Adrenal gland (tissue), 12 donors: Measurements from ENCODE around the gene PAQR6. TPM values are rescaled to one million over a fixed set of nuclear protein-coding genes. Genes with fewer than 3 reads are reported as not detected.

Experiments
- DNase-seq, 7 donors: peaks; one replicate each; pipeline ENCODE4 v3.0.0-alpha.2; 2019 to 2020
- H3K27ac ChIP-seq, 5 donors: fragments of 200-600 bp; sonication (generic) in 4 of 5; 1 replicate in 3 of 5; 2 replicates in 2 of 5; pipeline versions ENCODE4 v1.5.1 to v1.8.0; 2016 to 2020; ENCODE audit warnings: mild to moderate bottlenecking in 1 of 5
- H3K27me3 ChIP-seq: fragments of 200-600 bp; 2 replicates; pipeline ENCODE4 v1.8.0; 2021
- H3K36me3 ChIP-seq, 2 donors: fragments of 200-600 bp; replicated peaks in 1 of 2; 1 replicate in 1 of 2; 2 replicates in 1 of 2; pipeline versions ENCODE4 v1.5.1 to v1.8.0; 2018 to 2022
- H3K4me1 ChIP-seq, 2 donors: fragments of 200-600 bp; replicated peaks in 1 of 2; 1 replicate in 1 of 2; 2 replicates in 1 of 2; pipeline versions ENCODE4 v1.5.1 to v1.8.0; 2018 to 2021
- H3K4me3 ChIP-seq, 4 donors: fragments of 200-600 bp; sonication (generic) in 3 of 4; one replicate each; pipeline ENCODE4 v1.5.1; 2016 to 2018
- H3K9me3 ChIP-seq, 3 donors: fragments of 200-600 bp; sonication (generic) in 1 of 3; replicated peaks in 1 of 3; 1 replicate in 2 of 3; 2 replicates in 1 of 3; pipeline versions ENCODE4 v1.5.1 to v1.8.0; 2016 to 2021
- CTCF ChIP-seq, 6 experiments: fragments of 450-650 bp in 4 of 6; fragments of 200-600 bp in 2 of 6; sonication (generic) in 1 of 6; IDR thresholded peaks; 1 replicate in 5 of 6; 2 replicates in 1 of 6; pipeline versions ENCODE4 v1.5.1 to v1.8.0; 2016 to 2021; ENCODE audit warnings: antibody characterized with exemption in 6 of 6, mild to moderate bottlenecking in 2 of 6, moderate library complexity in 1 of 6
- POLR2A ChIP-seq, 2 donors: fragments of 450-650 bp; IDR thresholded peaks; one replicate each; pipeline ENCODE4 v1.6.1; 2017; ENCODE audit warnings: antibody characterized with exemption in 2 of 2, mild to moderate bottlenecking in 2 of 2, moderate library complexity in 1 of 2
- WGBS, 4 donors: extraction: QIAGEN DNeasy Blood & Tissue Kit in 2 of 4; methylation state at CpG; one replicate each; pipeline versions ENCODE4 v1.1.5 to v1.1.7; 2013 to 2017; 5-methylcytosine and 5-hydroxymethylcytosine counted together
- intact Hi-C, 2 donors: fragments of 100-400 bp; cut with DNase I; formaldehyde crosslinking; loops; one replicate each; pipeline versions ENCODE4 v1.14.1 to v1.15.0; 2022 to 2023
- polyA plus RNA-seq, 3 donors: library from polyadenylated mRNA; stranded (reverse); fragments of 200-250 nt in 2 of 3; fragments of 350-450 nt in 1 of 3; fragmentation: Illumina TruSeq in 1 of 3; extraction: RNeasy Lipid Tissue Mini Kit (QIAGEN cat#74804) in 1 of 3; gene quantifications; one replicate each; pipeline ENCODE4 v1.2.3, GENCODE V29; 2013 to 2014
- total RNA-seq, 9 donors: library from RNA; depleted of rRNA in 4 of 9; stranded (reverse); fragments of >200 nt in 4 of 9; fragments of 120-200 nt in 1 of 9; fragmentation: NEBNext Ultra II Directional in 1 of 9; extraction: Animal tissue kit (Norgen Biotek cat#: 25700) in 1 of 9; gene quantifications; one replicate each; pipeline versions ENCODE4 v1.1.0 to v1.2.4, GENCODE V29; 2013 to 2023
- donor health status: healthy with polysubstance abuse.
- donor health status: Bipolar disorder and iron deficiency.
- donor health status: DM: yes; HTN: yes; CAD: no.
- donor health status: DM: no; HTN: no; CAD: no.
- donor health status: DM: no; HTN: no; CAD: no.
- donor health status: DM: yes; HTN: yes; CAD: no.

The PAQR6 gene
- total and polyA plus RNA-seq, 12 donors, result 0.53 to 13.8 (median 1.3) TPM; not detected in 2

DNA sequence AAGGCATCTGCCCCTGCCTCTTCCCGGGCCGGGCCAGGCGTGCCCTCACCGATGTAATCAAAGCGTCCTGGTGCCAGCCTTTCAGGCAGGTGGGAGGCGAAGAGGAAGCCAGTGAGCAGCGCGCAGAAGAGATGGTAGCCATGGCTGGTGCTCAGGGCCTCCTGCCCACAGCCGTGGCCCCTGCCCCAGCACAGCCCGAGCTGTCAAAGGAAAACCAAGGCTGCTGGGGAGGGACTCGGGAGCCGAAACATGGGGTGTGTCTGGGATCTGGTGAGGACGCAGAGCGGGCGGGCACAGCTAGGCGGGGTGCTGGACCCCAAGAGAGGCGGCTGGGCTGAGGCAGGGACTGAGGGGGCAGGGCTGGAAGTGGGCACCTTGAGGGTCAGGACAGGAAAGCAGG is 3.1 kb downstream of the PAQR6 start:
- no peak for DNase-seq
- Histone ChIP-seq H3K27ac (no peak overlapping the region), H3K27me3 (no peaks in the 10 kb centered on the region), H3K9me3 (no peaks in the 10 kb centered on the region), H3K36me3 (peaks cover 0 to 12% of the 10 kb centered on the region in 2 donors), H3K4me3 (no peak overlapping the region), H3K4me1 (peaks cover 0 to 12% of the 10 kb centered on the region in 2 donors)
- TF ChIP-seq CTCF (IDR thresholded peaks at IDR 0.05) (no peak), POLR2A (IDR thresholded peaks at IDR 0.05) (no peak)
- intact Hi-C loops, result no loop called here
- 80 to 90% (median 86%) methylated on average over 16 to 17 of the region's 17 CpGs for WGBS, 4 donors

GRCh38 chr1:156244126-156244525 is 3.7 kb downstream of the PAQR6 start:
- Histone ChIP-seq H3K36me3 (peaks cover 0 to 13% of the 10 kb centered on the region in 2 donors), H3K27me3 (no peaks in the 10 kb centered on the region), H3K4me1 (peaks cover 0 to 12% of the 10 kb centered on the region in 2 donors), H3K27ac (no peak overlapping the region), H3K4me3 (no peak overlapping the region), H3K9me3 (no peaks in the 10 kb centered on the region)
- no peak for TF ChIP-seq POLR2A (IDR thresholded peaks at IDR 0.05)
- no peak for TF ChIP-seq CTCF (IDR thresholded peaks at IDR 0.05)
- intact Hi-C loops, result no loop called here
- WGBS, 4 donors, result 75 to 100% (median 83%) methylated on average over 1 to 2 of the region's 2 CpGs; no CpG with 5 or more reads in 1 of the 4 donors
- DNase-seq, result no peak

DNA sequence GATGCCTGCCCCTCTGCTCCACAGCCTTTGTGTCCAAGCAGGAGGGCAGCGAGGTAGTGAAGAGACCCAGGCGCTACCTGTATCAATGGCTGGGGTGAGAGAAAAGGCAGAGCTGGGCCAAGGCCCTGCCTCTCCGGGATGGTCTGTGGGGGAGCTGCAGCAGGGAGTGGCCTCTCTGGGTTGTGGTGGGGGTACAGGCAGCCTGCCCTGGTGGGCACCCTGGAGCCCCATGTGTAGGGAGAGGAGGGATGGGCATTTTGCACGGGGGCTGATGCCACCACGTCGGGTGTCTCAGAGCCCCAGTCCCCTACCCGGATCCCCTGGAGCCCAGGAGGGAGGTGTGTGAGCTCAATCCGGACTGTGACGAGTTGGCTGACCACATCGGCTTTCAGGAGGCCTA is 5.1 kb downstream of the PAQR6 start:
- 77 to 100% (median 86%) methylated on average over 2 to 10 of the region's 10 CpGs for WGBS, 4 donors
- no peak for DNase-seq
- intact Hi-C loops, result no loop called here
- Histone ChIP-seq H3K4me3 (no peak overlapping the region), H3K9me3 (no peaks in the 10 kb centered on the region), H3K27me3 (no peaks in the 10 kb centered on the region), H3K4me1 (peaks cover 0 to 12% of the 10 kb centered on the region in 2 donors), H3K36me3 (peaks cover 0 to 26% of the 10 kb centered on the region in 2 donors), H3K27ac (no peak overlapping the region)
- TF ChIP-seq POLR2A (IDR thresholded peaks at IDR 0.05) (no peak), CTCF (IDR thresholded peaks at IDR 0.05) (no peak)

DNA sequence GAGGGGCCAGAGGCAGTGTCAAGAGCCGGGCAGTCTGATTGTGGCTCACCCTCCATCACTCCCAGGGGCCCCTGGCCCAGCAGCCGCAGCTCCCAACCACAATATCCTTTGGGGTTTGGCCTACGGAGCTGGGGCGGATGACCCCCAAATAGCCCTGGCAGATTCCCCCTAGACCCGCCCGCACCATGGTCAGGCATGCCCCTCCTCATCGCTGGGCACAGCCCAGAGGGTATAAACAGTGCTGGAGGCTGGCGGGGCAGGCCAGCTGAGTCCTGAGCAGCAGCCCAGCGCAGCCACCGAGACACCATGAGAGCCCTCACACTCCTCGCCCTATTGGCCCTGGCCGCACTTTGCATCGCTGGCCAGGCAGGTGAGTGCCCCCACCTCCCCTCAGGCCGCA is 5.9 kb downstream of the PAQR6 start, which contains the start of gene BGLAP:
BGLAP (plus strand) TSS at position 259 of the 400 bp plus-strand sequence; CDS start at position 307, 48 bp downstream.
- peaks cover 0 to 34% of the 10 kb centered on the region in 2 donors for H3K36me3 ChIP-seq
- 74 to 88% (median 85%) methylated on average over 3 to 14 of the region's 14 CpGs for WGBS, 4 donors
- TF ChIP-seq POLR2A (IDR thresholded peaks at IDR 0.05) (no peak), CTCF (IDR thresholded peaks at IDR 0.05) (no peak)
- peaks cover 0 to 12% of the 10 kb centered on the region in 2 donors for H3K4me1 ChIP-seq
- DNase-seq, result no peak
- H3K4me3 ChIP-seq, result no peak within 1 kb of the TSS
- intact Hi-C loops, result no loop called here
- no peak within 1 kb of the TSS for H3K27ac ChIP-seq
- no peaks in the 10 kb centered on the region for H3K9me3 ChIP-seq
- no peaks in the 10 kb centered on the region for H3K27me3 ChIP-seq
